Fibroblast of mammary gland (primary cell): ENCODE measurements around the gene DAND5.

Experiments used
- DNase-seq: peaks from one replicate; pipeline ENCODE4 v3.0.0-alpha.2; 2010; ENCODE audit warnings: low read depth
- H3K4me3 ChIP-seq: 2 replicates; pipeline ENCODE4 v1.5.1; 2011; ENCODE audit warnings: low read depth, mild to moderate bottlenecking, low read length, moderate library complexity; ENCODE audit not compliant: control insufficient read depth
- TF ChIP-seq, protein P1 (sequence below): conservative IDR thresholded peaks from 2 replicates; pipeline ENCODE4 v1.5.1; 2011; ENCODE audit warnings: low read depth, low read length, inconsistent platforms; ENCODE audit not compliant: control insufficient read depth, insufficient read depth

DAND5 gene

DNA sequence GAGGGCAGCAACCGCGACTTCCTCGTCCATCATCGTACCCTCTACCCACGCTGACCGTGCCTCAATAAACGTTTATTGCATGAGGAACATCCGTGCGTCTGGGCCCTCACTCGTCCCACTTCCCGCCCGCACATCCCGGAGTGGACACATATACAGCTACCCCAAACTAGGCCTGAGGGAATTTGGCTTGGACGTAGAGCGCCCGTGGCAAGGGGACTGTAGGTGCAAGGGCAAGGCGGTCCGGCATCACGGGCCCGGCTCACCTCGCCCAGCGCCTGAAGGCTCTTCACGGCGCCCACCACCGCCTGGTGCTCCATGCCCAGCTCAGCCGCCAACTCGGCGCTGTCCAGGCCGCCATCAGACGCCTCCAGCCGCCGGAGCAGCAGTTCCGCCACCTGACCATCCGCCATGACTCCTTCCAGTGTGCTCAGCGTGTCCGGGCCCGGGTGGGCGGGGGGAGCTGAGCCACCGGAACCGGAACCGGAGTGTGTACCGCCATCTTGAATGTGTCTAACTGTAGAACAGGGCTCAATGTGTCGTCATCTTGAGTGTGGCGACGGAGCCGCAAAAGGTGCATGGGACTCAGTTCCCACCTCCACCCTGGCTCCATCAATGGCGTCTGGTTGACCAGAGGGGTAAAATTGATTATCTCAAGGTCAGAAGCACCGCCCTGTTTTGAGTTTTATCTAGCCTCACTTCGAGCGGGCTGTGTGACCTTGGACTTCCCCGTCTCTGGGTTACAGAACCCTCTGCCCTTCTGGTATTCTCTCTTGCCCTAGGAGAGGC is 35.9 kb upstream of the DAND5 start, which contains the start of gene FARSA:
TSS of gene FARSA (minus strand) at position 425 of the 786 bp plus-strand sequence. CDS start at position 410, 15 bp downstream.
- peak; percentile 88 for DNase-seq
- peak within 1 kb of the TSS; percentile 98 for H3K4me3 ChIP-seq
- TF ChIP-seq, protein P1, sequence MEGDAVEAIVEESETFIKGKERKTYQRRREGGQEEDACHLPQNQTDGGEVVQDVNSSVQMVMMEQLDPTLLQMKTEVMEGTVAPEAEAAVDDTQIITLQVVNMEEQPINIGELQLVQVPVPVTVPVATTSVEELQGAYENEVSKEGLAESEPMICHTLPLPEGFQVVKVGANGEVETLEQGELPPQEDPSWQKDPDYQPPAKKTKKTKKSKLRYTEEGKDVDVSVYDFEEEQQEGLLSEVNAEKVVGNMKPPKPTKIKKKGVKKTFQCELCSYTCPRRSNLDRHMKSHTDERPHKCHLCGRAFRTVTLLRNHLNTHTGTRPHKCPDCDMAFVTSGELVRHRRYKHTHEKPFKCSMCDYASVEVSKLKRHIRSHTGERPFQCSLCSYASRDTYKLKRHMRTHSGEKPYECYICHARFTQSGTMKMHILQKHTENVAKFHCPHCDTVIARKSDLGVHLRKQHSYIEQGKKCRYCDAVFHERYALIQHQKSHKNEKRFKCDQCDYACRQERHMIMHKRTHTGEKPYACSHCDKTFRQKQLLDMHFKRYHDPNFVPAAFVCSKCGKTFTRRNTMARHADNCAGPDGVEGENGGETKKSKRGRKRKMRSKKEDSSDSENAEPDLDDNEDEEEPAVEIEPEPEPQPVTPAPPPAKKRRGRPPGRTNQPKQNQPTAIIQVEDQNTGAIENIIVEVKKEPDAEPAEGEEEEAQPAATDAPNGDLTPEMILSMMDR = no peak

DNA sequence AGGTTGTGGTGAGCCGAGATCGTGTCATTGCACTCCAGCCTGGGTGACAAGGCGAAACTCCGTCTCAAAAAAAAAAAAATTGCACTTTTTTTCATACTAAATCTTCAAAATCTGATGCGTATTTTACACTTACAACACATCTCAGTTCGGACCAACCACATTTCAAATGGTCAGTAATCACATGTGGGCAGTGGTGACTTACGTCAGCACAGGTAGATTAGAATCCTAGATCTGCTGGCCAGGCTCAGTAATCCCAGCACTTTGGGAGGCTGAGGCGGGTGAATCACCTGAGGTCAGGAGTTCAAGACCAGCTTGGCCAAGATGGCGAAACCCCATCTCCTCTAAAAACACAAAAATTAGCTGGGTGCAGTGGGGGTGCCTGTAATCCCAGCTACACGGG is 34.3 kb upstream of the DAND5 start:
- no peak overlapping the region for H3K4me3 ChIP-seq
- DNase-seq = no peak
- TF ChIP-seq, protein P1 = no peak

DNA sequence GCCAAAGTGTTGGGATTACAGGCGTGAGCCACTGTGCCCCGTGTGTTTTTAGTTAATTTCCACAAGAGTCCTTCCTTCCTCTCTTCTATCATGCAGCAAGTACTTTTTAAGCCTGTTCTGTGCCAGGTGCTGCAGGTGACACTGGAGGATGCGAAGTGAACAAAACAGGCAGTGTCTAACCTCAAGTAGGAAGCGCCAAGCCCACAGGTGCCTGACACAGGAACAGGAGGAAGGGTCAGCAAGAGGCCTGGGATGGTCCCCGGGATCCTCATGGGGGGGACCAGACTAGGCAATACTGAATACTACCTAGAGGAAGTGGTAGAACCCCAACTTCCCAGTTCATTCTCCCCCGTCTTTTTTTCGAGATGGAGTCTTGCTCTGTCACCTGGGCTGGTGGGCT is 32.8 kb upstream of the DAND5 start:
- TF ChIP-seq, protein P1 = no peak
- no peak for DNase-seq
- H3K4me3 ChIP-seq = no peak overlapping the region

DNA sequence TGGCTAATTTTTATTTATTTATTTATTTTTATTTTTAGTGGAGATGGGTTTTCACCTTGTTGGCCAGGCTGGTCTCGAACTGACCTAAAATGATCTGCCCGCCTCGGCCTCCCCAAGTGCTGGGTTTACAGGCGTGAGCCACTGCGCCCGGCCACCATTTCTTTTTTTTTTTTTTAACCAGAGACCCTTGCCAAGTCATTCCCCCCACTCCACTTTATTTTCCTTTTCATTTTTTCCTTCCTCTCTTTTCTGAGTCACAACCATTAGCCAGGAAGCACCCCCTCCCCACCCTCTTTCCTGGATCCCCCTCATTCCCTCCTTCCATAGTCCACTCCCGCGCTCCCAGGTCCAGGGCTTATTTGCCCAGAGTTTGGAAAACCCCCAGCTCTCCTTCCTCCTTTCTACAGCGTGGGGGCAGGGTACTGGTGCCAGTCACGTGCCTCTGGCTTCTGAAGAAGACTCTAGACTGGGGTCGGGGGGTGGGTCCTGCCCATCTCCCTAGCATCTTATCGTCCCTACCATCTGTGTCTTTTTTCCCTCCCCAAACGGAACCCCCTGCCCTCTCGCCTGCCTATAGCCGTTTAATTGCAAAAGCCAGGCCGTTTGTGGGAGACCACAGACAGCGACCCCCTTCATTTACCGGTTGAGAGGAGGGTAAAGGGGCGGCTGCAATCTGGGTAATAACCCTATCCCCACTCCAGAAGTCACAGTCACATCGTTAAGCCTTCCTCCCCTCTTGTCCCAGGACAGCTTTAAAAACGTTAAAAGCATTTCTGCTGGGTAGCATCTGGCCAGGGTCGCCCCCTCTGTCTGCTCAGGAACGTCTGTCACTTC is 32.1 kb upstream of the DAND5 start:
- no peak for DNase-seq
- peak overlapping the region; percentile 99 for H3K4me3 ChIP-seq

DNA sequence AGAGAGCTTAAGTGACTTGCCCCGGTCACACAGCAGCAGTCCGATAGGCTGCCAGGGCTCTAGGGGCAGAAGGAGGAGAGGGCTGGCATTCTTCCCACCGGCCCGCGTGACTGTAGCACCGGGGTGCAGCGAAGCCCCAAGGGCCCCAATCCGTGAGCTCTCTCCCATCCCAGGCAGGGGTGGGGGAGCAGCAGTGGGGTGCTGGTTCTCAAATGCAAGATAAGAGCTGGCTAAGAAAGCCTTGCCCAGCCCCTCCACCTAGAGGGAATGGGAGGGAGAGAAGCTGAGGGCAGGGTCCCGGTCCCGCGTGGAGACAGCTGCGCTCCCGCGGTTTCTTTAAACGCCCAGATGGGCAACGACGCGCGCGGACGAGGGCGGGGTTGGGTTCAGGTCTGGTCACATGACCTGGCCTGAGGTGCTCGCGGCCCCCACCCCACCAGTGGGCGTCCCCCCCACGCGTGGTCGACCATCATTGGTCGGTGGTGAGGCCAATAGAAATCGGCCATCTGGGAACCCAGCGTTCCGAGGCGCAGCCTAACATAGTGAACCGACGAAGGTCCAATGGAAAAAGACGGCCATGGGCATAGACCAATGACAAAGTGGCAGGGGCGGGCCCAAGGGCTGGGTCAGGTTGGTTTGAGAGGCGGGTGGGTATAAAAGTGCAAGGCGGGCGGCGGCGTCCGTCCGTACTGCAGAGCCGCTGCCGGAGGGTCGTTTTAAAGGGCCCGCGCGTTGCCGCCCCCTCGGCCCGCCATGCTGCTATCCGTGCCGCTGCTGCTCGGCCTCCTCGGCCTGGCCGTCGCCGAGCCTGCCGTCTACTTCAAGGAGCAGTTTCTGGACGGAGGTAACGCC is 31.2 kb upstream of the DAND5 start, which contains the start of gene CALR:
TSS of gene CALR (plus strand) at position 683 of the 852 bp plus-strand sequence. CDS start at position 754, 71 bp downstream.
- DNase-seq = peak; percentile 99
- peak within 1 kb of the TSS; percentile 99 for H3K4me3 ChIP-seq
- TF ChIP-seq, protein P1 = no peak

More for the DNA sequence above, 32.1 kb upstream of the DAND5 start:
- TF ChIP-seq, protein P1 = no peak

DNA sequence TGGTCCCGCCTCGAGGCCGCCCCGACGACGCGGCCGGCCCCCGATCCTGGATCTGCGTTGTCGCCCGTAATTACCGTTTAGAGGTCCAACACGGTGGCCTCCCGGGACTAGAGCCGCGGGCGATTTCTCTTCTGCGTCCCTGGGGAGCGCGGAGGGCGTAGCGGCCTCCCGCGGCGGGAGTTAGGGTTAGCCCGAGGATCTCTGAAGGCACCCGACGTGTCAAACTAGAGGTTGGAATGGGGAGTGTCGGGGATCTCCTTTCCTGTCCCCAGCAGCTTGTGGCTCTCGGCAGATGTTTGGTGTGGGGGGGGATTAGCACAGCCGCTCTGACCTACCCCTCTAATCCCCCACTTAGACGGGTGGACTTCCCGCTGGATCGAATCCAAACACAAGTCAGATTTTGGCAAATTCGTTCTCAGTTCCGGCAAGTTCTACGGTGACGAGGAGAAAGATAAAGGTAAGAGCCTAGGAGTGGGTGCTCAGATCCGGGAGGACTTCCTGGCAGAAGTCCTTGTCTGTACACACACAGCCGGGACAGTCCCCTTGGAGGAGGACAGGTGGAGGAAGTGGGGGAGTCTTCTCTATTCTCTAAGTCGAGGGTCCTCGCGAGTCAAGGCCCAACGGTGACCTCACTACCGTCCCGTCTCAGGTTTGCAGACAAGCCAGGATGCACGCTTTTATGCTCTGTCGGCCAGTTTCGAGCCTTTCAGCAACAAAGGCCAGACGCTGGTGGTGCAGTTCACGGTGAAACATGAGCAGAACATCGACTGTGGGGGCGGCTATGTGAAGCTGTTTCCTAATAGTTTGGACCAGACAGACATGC is 30.4 kb upstream of the DAND5 start:
- peak overlapping the region; percentile 99 for H3K4me3 ChIP-seq
- TF ChIP-seq, protein P1 = no peak
- peak; percentile 76 for DNase-seq
